ENCODE data around the gene SEC24B. TPM values are rescaled to one million over a fixed set of nuclear protein-coding genes. Genes with fewer than 3 reads are reported as not detected.
"Not testable (repeated sequence)": the region's sequence is repeated elsewhere in the genome, so short reads cannot be mapped to it uniquely, and the experiment has no call there.

The SEC24B gene
- total RNA-seq, 4 donors from 2014 or later = 20.4 to 38.5 (median 29.1) TPM

DNA sequence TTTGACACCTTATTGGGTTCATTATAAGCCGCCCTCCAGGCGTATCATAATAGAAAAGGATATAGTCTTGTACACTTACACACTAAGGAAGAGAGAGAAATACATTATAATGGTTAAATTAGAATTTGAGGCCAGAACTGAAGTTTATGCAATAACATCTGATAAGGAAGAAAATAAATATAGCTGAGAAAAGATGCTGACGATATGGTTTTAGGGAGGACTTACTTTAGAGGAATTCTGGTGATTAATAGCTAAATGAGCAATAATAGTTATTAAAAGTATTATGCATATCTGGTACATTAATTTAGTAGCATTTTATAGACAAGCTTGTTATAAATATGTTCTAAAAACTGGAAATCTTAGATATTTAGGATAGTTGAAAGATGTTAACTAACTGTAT, 138.5 kb downstream of the SEC24B start:
- H3K27me3 ChIP-seq = no peaks in the 10 kb centered on the region
- no peak for TF ChIP-seq POLR2A (IDR thresholded peaks at IDR 0.05)
- TF ChIP-seq, protein P1, sequence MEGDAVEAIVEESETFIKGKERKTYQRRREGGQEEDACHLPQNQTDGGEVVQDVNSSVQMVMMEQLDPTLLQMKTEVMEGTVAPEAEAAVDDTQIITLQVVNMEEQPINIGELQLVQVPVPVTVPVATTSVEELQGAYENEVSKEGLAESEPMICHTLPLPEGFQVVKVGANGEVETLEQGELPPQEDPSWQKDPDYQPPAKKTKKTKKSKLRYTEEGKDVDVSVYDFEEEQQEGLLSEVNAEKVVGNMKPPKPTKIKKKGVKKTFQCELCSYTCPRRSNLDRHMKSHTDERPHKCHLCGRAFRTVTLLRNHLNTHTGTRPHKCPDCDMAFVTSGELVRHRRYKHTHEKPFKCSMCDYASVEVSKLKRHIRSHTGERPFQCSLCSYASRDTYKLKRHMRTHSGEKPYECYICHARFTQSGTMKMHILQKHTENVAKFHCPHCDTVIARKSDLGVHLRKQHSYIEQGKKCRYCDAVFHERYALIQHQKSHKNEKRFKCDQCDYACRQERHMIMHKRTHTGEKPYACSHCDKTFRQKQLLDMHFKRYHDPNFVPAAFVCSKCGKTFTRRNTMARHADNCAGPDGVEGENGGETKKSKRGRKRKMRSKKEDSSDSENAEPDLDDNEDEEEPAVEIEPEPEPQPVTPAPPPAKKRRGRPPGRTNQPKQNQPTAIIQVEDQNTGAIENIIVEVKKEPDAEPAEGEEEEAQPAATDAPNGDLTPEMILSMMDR (IDR thresholded peaks at IDR 0.05) = no peak
- intact Hi-C loops (cut with DNase I) = no loop called here
- H3K4me1 ChIP-seq = peaks cover 0 to 5% (median 0%) of the 10 kb centered on the region in 3 donors
- H3K27ac ChIP-seq = no peak overlapping the region
- no peak overlapping the region for H3K4me3 ChIP-seq
- no peaks in the 10 kb centered on the region for H3K36me3 ChIP-seq
- no peak for DNase-seq
- WGBS, 2 donors = 94 to 97% methylated on average over 3 of the region's 3 CpGs
- H3K9me3 ChIP-seq = no peaks in the 10 kb centered on the region

DNA sequence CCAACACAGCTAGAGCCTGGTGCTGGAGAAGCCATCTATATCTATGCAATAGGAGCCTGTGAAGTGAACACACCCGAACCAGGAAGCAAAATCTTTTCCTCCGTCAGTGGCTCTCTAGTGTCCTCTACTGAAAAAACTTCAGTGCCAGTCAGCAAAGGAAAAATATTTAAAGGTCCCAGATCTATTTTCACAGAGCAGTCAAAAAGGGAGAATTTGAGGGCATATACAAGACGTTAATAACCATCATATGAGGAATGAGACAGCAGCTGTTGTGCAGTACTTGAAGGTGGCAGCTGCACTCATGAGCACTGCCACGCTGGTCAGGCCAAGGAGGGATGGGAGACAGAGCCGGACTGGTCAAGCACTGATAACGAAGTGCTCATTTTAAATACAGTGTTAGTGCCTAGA, 140.8 kb downstream of the SEC24B start:
- Histone ChIP-seq H3K36me3 (no peaks in the 10 kb centered on the region), H3K4me1 (peaks cover 0 to 5% (median 0%) of the 10 kb centered on the region in 3 donors), H3K9me3 (no peaks in the 10 kb centered on the region), H3K27me3 (no peaks in the 10 kb centered on the region), H3K27ac (peak overlapping the region in 1 of 4 donors; percentile 29), H3K4me3 (no peak overlapping the region)
- whole genome bisulfite sequencing, 2 donors = 65 to 67% methylated on average over 6 of the region's 6 CpGs
- no peak for DNase-seq
- intact Hi-C loops (cut with DNase I) = no loop called here
- TF ChIP-seq POLR2A (IDR thresholded peaks at IDR 0.05) = no peak
- TF ChIP-seq, protein P1 (IDR thresholded peaks at IDR 0.05) = peak in 4 of 6 experiments; percentile 21 to 51 (median 36)

DNA sequence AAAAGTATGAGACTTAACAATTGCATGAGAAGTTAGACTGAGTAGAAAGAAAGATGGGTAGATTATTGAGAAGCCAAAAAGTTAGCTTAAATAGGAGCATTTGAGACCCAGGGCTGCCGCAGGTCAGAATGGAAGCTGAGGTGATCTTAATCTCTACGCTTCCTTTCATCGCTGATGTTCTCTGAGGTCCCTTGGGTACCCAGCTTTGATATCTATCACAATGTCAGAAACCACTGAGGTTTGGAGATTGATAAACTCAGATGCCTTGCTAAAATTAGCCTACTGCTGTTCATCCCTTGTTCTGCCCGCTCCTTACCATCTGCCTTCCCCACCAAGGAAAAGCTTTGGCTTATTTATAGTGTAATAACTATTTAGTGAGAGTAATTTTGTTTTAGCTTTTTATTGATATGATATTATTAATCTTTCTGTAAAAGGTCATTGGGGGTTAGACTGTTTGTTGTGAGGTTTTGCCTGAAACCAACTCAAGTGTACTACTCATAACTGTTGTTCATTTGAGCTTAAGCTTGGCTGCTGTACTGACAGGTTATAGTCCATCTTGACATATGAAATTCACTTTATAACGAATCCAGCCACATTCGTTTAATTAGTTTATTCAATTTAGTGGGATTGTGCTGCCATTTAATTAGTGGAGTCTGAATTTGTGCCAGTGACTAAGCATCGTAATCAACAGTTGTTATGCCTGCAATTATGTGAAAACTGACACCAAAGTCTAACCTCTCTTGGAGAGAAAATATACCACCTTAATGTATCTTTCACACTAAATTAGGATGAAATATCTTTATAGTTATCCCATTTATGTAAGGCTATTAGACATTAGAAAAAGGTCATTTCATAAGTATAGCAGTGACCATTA, 141.6 kb downstream of the SEC24B start:
- intact Hi-C loops (cut with DNase I) = no loop called here
- TF ChIP-seq POLR2A (IDR thresholded peaks at IDR 0.05) = no peak
- TF ChIP-seq, protein P1 (IDR thresholded peaks at IDR 0.05) = no peak
- H3K4me1 ChIP-seq = peaks cover 0 to 5% (median 0%) of the 10 kb centered on the region in 3 donors
- H3K36me3 ChIP-seq = no peaks in the 10 kb centered on the region
- no peak overlapping the region for H3K4me3 ChIP-seq
- DNase-seq = no peak
- 79 to 86% methylated on average over 7 of the region's 7 CpGs for WGBS, 2 donors
- H3K27me3 ChIP-seq = no peaks in the 10 kb centered on the region
- H3K9me3 ChIP-seq = no peaks in the 10 kb centered on the region
- no peak overlapping the region for H3K27ac ChIP-seq

DNA sequence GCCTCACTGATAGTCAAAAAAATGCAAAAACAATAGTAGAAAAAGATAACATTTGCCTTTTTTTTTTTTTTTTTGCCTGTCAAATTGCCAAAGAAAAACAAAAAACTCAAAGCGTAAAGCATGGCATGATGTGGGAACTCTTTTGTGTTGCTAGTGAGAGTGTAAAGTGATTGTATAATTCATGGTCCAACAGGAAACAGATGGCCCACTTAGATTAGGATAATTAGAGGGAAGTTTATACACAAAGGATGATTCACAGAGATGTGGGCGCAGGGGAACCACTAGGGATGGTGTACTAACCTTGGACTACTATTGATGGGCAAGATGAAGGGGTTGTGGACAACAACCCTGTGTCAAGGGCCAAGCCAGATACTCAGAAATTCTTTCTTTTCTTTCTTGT, 142.8 kb downstream of the SEC24B start:
- intact Hi-C loops (cut with DNase I) = no loop called here

DNA sequence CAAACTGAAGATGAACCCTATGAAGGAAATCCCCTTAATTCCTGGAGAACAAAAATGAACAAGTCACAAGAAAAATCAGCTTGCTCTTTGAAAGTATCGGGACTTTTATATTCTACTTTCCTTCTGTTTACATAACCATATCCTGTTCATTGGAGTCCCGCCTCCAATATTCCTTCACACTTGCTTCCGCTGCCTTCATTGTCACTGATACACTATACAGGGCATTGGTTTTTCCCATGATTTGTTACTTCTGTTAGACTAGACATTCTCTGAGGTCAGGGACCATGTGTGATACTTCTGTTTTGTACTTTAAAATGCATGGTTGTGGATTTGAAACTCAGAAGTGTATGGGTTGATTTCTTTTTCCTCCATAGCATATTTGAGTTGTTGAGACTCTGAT, 145.2 kb downstream of the SEC24B start:
- 63 to 76% methylated on average over 3 of the region's 3 CpGs for WGBS, 2 donors
- no peak overlapping the region for H3K4me3 ChIP-seq
- no peaks in the 10 kb centered on the region for H3K36me3 ChIP-seq
- H3K27me3 ChIP-seq = no peaks in the 10 kb centered on the region
- intact Hi-C loops (cut with DNase I) = no loop called here
- no peak for DNase-seq
- TF ChIP-seq, protein P1 (IDR thresholded peaks at IDR 0.05) = no peak
- no peak for TF ChIP-seq POLR2A (IDR thresholded peaks at IDR 0.05)
- no peak overlapping the region for H3K27ac ChIP-seq
- no peaks in the 10 kb centered on the region for H3K9me3 ChIP-seq
- peaks cover 0 to 4% (median 0%) of the 10 kb centered on the region in 3 donors for H3K4me1 ChIP-seq

More for the DNA sequence above, 142.8 kb downstream of the SEC24B start:
- TF ChIP-seq, protein P1 (IDR thresholded peaks at IDR 0.05) = no peak
- TF ChIP-seq POLR2A (IDR thresholded peaks at IDR 0.05) = no peak
- WGBS, 2 donors = 72 to 80% methylated on average over 2 of the region's 2 CpGs
- Histone ChIP-seq H3K9me3 (no peaks in the 10 kb centered on the region), H3K4me1 (peaks cover 0 to 5% (median 0%) of the 10 kb centered on the region in 3 donors), H3K27me3 (no peaks in the 10 kb centered on the region), H3K36me3 (no peaks in the 10 kb centered on the region), H3K4me3 (no peak overlapping the region), H3K27ac (no peak overlapping the region)
- DNase-seq = no peak

DNA sequence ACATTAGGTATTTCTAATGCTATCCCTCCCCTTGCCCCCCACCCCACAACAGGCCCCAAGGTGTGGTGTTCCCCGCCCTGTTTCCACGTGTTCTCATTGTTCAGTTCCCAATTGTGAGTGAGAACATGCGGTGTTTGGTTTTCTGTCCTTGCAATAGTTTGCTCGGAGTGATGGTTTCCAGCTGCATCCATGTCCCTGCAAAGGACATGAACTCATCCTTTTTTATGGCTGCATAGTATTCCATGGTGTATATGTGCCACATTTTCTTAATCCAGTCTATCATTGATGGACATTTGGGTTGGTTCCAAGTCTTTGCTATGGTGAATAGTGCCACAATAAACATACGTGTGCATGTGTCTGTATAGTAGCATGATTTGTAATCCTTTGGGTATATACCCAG, 146.4 kb downstream of the SEC24B start:
- DNase-seq; intact Hi-C loops (cut with DNase I); H3K36me3 ChIP-seq; H3K9me3 ChIP-seq; H3K27ac ChIP-seq; H3K4me1 ChIP-seq; H3K27me3 ChIP-seq; H3K4me3 ChIP-seq: not testable (repeated sequence)
- WGBS, 2 donors = 90 to 96% methylated on average over 3 to 4 of the region's 5 CpGs

Measured in esophagus squamous epithelium (tissue), 5 donors.